ENCODE measurements around the gene ACSL5.

DNA sequence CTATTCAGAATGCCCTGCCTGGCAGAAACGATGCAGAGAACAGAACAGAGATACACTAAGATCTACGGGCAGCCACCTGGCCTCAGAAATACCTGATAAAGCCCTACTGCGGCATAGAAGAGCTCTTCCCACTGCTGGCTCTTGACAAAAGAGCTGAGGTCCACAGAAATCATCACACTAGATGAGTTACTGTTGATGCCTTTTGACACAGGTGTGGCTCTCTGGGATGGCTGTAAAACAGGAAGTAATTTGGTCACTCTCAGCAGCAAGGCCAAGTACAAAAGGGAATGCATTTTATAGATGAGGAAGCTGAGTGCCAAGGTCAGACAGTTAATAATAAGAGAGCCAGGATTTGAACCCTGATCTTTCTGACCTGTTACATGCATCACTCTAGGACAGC is 35.0 kb upstream of the ACSL5 start:
- TF ChIP-seq, protein P1, sequence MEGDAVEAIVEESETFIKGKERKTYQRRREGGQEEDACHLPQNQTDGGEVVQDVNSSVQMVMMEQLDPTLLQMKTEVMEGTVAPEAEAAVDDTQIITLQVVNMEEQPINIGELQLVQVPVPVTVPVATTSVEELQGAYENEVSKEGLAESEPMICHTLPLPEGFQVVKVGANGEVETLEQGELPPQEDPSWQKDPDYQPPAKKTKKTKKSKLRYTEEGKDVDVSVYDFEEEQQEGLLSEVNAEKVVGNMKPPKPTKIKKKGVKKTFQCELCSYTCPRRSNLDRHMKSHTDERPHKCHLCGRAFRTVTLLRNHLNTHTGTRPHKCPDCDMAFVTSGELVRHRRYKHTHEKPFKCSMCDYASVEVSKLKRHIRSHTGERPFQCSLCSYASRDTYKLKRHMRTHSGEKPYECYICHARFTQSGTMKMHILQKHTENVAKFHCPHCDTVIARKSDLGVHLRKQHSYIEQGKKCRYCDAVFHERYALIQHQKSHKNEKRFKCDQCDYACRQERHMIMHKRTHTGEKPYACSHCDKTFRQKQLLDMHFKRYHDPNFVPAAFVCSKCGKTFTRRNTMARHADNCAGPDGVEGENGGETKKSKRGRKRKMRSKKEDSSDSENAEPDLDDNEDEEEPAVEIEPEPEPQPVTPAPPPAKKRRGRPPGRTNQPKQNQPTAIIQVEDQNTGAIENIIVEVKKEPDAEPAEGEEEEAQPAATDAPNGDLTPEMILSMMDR (conservative IDR thresholded peaks at IDR 0.05 in 1 of 2, IDR thresholded peaks at IDR 0.05 in 1 of 2; ENCODE audit: extremely low read depth in 1 of 2, insufficient read depth in 1 of 2, low read depth in 1 of 2, low read length in 2 of 2) = no peak
- TF ChIP-seq EZH2 (IDR thresholded peaks at IDR 0.05; ENCODE audit: borderline replicate concordance, low read length) = no peak
